NCI-H128 (cell line): Measurements from ENCODE around the gene ZNF410.
"Not testable (repeated sequence)": the region's sequence is repeated elsewhere in the genome, so short reads cannot be mapped to it uniquely, and the experiment has no call there.

Source experiments
- DNase-seq: peaks from one replicate; lab custom pipeline; 2025; ENCODE audit not compliant: unreplicated experiment; lab: John Stamatoyannopoulos, UW

Gene ZNF410

DNA sequence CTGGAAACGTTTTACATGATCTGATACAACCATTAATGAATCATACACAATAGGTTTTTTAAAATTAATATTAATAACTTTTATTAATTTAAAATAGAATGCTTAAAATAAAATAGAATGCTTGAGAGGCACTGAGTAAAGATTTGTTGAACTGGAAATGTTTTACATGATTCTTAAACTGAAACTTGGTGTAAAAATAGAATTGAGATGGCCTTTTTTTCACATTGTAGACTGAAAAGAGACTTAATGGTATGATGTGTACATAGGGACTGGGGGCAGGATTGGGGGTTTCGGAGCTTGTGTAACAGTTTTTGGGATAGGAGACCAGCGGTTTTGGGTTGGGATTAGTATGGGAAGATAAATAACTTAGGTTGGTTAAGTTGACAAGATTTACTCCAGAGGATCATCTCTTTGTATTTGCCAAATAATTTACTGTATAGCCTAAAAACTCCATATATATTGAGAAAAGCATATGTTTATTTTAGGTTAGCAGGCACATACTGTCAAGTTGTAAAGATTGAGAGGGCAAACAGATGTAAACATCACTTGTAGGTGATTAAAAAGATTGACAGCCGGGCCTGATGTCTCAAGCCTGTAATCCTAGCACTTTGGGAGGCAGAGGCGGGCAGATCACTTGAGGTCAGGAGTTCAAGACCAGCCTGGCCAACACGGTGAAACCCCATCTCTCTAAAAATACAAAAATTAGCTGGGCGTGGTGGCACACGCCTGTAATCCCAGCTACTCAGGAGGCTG lies 2.0 kb upstream of the ZNF410 start:
- DNase-seq = no peak

DNA sequence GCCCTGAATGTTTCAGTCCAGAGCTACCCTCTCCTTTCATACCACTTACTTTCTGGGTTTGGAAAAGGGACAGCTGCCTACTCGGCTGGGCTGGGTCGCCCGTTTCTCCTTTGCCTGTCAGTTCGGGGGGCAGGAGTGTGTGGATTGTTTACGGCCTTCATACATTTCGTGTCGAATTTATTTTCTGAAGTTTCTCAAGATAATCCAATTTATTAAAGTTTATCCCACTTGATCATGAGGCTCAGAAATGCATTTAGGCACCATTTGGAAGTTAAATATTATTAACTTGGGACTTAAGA lies 608 bp downstream of the ZNF410 start:
- DNase-seq = no peak

GRCh38 chr14:73887694-73888459 lies 1.2 kb downstream of the ZNF410 start:
- no peak for DNase-seq

DNA sequence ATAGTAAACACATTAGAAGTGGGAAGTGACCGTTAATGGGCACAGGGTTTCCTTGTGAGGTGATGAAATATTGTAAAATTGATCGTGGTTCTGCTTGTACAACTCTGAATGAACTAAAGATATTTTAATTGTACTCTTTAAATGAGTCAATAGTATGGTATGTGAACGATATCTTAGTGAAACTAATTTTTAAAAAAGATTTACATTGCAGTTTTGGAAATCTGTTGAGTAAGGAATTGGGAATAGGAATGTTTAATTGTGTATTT lies 1.7 kb downstream of the ZNF410 start:
- no peak for DNase-seq

DNA sequence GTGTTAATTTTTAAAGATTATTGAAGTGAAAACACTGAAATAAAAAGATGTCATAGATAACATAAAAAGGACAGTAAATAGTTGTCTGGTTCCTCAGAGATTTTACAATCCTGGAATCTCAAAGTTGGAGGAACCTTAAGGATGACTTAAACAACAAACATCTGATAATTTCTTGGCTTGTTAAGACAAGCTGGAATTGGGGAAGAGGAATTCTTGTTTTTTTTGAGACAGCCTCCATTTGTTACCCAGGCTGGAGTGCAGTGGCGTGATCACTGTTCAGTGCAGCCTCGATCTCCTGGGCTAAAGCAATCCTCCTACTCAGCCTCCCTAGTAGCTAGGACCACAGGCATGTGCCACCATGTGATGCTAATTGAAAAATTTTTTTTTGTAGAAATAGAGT lies 2.3 kb downstream of the ZNF410 start:
- no peak for DNase-seq

DNA sequence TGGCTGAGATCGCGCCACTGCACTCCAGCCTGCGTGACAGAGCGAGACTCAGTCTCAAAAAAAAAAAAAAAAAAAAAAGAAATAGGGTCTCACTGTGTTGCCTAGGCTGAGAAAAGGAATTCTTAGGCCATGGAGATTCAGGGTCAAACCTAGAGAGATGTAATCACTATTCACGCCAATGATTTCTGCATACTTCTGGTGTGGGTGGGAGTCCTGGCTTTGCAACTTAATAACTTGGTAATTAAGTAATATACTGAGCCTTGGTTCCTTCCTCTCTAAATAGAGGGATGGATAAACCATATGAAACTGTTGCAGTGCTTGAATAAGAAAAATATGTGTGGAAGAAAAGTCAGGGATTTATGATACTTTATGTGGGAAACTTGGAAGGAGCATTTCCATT lies 2.7 kb downstream of the ZNF410 start:
- DNase-seq = no peak

- not testable (repeated sequence) for DNase-seq
Measured at GRCh38 chr14:73894180-73894687, 7.6 kb downstream of the ZNF410 start.

GRCh38 chr14:73895939-73896338 lies 9.3 kb downstream of the ZNF410 start:
- no peak for DNase-seq

DNA sequence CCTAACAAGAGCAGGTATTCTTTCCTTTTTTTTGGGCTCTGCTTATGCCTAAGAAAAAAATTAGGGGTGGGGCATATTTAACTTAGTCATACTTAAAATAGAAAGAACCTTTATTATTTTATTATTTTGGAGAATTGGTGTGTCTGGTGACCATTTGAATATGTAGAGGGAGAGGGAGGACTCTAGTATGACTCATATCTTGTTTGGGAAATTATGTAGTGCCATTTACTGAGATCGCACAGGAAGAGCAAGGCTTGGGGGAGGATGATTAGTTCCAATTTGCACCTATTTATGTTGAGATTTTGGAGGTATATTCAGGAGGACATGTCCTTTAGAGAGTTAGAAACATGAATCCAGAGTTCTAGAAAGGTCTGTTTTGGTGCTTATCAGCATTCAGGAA lies 9.9 kb downstream of the ZNF410 start:
- DNase-seq = no peak

DNA sequence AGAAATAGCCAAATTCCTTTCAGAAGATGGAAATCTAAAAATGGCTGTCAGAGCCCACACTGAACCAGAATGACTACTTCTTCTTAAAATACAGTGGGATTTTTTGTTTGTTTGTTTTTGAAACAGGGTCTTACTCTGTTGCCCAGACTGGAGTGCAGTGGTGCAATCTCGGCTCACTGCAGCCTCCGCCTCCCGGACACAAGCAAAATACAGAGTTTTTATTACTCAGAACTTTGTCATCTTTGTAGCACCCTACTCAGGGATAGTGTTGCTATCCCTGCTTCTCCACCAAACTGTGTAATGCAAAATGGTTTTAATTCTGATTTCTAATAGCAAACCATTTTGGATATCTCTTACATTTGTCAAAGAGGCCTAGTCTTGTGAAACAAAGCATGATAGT lies 16.4 kb downstream of the ZNF410 start:
- DNase-seq = no peak

DNA sequence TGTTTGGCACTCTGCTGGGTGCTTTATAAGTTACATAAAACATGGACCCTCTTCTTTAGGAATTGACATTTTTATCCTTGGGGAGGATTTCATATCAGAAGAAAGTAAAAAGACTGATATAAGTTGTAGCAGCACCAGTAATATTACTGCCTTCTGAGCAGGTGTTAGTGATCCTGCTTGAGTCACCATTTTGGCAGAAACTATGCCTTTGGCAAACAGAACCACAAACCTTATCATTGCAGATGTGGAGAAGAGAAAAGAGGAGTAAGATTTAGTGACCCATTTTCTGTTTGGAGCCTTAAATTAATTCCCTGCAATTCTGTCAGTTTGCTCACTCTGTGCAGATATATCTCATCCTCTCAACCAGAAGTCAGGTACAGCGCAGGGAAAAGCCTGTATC lies 23.0 kb downstream of the ZNF410 start:
- no peak for DNase-seq

- DNase-seq = no peak
Measured at GRCh38 chr14:73913256-73913655, 26.6 kb downstream of the ZNF410 start.

GRCh38 chr14:73916324-73916723 lies 29.7 kb downstream of the ZNF410 start:
- no peak for DNase-seq

GRCh38 chr14:73919457-73919856 lies 32.8 kb downstream of the ZNF410 start:
- not testable (repeated sequence) for DNase-seq

DNA sequence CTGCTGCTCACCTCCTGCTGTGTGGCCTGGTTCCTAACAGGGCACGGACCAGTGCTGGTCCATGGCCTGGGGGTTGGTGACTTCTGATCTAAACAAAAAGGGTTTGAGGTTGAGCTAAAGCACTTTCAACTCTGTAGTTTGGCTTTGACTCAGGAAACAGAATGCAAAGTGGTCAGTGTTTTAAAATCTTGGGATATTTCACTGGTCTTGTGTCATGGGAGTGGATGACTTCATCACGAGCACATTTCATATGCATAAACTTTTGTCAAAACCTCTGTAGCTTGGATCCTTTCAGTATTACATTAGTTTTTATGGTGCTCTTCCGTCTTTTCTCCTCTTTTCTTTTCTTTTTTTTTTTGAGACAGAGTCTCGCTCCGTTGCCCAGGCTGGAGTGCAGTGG lies 37.7 kb downstream of the ZNF410 start:
- DNase-seq = no peak

DNA sequence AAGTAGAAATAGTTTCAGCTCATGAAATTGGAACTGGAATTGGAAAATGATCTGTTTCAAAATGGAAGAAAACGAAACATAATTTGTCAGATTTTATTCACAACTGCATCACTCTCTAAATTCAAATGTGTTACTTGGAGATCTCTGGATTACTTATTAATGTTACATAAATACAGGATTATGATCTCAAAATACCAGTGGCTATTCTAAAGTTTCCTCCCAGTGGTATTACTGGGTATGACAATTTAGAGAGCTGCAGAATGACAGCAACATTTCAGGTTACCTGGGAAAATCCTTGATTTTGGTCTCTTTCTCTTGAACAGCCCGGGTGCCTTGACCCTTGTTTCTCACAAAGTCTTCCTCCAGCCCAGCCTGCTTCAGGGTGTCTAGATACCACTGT lies 49.0 kb downstream of the ZNF410 start:
- no peak for DNase-seq

DNA sequence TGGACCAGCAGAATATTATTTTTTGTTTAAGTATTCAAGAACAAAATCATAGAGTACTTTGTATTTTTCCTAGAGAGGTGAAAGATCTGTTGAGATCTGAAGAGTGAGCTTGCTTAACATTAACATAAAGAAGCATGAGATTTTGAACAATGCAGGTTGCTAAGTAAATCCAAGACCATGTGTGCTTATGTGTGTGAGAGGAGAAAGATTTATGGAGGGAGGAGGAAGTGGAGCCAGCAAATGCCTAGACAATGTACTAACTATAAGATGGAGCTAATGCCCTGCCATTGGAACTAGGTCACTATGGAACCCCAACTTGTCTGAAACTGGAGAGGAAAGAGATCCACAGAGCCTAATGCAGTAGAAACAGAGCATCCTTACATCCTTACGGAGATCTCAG lies 49.9 kb downstream of the ZNF410 start:
- no peak for DNase-seq

DNA sequence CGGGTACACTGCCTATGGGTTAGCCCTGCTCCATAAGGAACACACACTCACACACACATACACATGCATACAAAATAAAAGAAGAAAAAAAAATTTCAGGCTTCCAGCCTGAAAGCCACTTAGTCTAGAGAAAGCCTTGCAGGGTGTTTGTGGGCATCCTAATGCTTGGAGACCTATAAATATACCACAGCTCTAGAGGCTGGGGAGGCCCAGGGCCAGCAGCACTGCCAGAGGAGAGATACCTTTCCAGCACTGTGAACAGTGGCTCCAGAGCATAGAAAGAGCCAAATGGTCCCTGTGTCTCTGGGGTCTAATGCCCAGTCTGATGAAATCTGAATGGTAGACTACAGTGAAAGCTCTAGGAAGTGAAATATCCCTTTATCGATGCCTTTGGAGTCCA lies 50.4 kb downstream of the ZNF410 start:
- DNase-seq = no peak

- DNase-seq = no peak
Measured at GRCh38 chr14:73942180-73942579, 55.5 kb downstream of the ZNF410 start.

GRCh38 chr14:73943083-73943482 lies 56.4 kb downstream of the ZNF410 start:
- no peak for DNase-seq

GRCh38 chr14:73944432-73945158 lies 57.9 kb downstream of the ZNF410 start:
- no peak for DNase-seq

GRCh38 chr14:73945159-73945670 lies 58.6 kb downstream of the ZNF410 start:
- no peak for DNase-seq
